Measurements from ENCODE around the gene OTUB1. TPM values are rescaled to one million over a fixed set of nuclear protein-coding genes. Genes with fewer than 3 reads are reported as not detected.
"Not testable (repeated sequence)": the region's sequence is repeated elsewhere in the genome, so short reads cannot be mapped to it uniquely, and the experiment has no call there.

Gene OTUB1
- total RNA-seq, 1 donor from 2014 or later, result 48.1 TPM

- no peak for DNase-seq (ENCODE audit: low spot score)
- intact Hi-C loops (cut with DNase I), result no loop called here
Measured at GRCh38 chr11:64037027-64037634, 50.9 kb downstream of the OTUB1 start.

DNA sequence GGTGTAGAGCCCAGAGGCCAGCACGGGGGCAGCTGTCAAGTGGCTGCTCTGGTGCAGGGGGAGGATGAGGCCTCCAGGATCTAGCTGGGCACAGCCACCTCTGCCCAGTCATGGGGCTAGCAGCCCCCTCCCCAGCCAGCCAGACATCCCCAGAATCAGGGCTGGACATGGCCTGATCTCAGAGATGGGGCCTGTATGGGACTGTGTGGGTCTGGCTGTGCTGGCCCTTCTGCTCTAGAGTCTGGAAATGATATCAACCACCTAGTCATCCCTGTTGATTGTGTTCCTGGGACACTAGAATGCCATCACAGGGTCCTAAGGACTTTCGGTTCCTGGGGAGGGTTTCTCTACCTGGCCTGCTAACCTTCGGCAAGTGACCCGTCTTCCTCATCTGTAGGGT lies 52.3 kb downstream of the OTUB1 start:
- DNase-seq (ENCODE audit: low spot score), result no peak
- intact Hi-C loops (cut with DNase I), result no loop called here

GRCh38 chr11:64039012-64039665 lies 52.9 kb downstream of the OTUB1 start:
- no peak for DNase-seq (ENCODE audit: low spot score)
- intact Hi-C loops (cut with DNase I), result no loop called here

DNA sequence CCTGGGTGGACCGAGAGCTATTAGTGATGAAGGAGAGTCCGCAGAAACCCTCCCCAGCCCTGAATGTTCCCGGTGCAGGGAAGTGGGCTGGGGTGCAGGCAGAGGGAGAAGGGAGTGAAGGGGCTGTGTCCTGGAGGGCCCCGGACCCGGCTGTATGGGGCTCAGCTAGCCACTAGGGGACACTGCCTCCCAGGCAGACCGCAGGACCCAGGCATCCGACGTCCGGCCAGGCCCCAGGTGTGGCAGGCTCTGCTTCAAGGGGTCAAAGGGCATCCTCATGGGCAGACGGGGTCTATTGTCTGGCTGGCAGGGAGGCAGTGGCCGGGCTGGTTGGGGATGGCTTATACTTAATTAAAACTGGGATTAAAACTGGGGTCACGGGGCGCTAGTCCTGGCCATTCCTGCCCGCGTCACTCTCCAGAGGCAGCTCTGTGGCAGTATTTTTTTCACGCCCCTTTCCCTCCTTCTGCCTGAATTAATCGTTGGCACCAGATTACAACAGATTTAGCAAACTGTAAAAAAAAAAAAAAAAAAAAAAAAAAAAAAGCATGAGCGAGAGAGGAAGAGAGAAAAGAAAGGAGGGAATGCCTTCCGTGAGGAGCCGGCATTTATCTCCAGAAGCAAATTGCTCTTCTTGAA lies 54.6 kb downstream of the OTUB1 start:
- intact Hi-C loops (cut with DNase I), result no loop called here
- no peak for DNase-seq (ENCODE audit: low spot score)

- intact Hi-C loops (cut with DNase I), result no loop called here
- DNase-seq (ENCODE audit: low spot score), result no peak
Measured at GRCh38 chr11:64041846-64042245, 55.6 kb downstream of the OTUB1 start.

- intact Hi-C loops (cut with DNase I), result no loop called here
Measured at GRCh38 chr11:64042301-64042700, 56.1 kb downstream of the OTUB1 start.

DNA sequence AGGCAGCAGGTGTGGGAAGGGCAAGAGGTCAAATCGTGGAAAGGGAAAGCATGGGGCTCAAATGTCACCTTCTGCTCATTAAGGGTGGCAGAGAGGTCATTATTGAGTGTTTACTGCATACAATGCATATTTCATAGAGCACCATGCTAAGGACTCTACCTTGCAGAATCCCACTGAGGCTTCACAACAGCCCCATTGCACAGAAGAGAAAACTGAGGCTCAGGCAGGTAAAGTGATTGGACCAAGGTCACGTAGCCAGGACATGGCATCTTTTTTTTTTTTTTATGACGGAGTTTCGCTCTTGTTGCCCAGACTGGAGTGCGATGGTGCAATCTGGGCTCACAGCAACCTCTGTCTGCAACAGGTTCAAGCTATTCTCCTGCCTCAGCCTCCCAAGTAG lies 57.3 kb downstream of the OTUB1 start:
- intact Hi-C loops (cut with DNase I), result no loop called here
- no peak for DNase-seq (ENCODE audit: low spot score)

More at GRCh38 chr11:64042301-64042700, 56.1 kb downstream of the OTUB1 start:
- no peak for DNase-seq (ENCODE audit: low spot score)

- DNase-seq (ENCODE audit: low spot score), result no peak
- intact Hi-C loops (cut with DNase I), result no loop called here
Measured at GRCh38 chr11:64044730-64045393, 58.6 kb downstream of the OTUB1 start.

DNA sequence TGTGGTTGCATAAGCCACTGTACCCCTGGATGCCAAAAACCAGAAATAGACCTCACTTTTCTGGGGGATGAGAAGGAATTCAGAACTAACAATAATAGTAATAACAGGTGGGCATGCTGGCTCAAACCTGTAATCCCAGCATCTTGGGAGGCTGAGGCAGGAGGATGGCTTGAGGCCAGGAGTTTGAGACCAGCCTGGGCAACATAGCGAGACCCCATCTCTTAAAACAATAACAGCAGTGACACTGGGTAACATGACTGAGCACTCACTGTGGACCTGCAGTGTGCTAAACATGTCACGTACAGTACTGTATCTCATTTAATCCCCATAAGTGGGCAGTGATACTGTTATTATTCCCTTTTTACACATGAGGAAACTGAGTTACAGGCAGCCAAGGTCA lies 59.5 kb downstream of the OTUB1 start:
- no peak for DNase-seq (ENCODE audit: low spot score)
- intact Hi-C loops (cut with DNase I), result no loop called here

DNA sequence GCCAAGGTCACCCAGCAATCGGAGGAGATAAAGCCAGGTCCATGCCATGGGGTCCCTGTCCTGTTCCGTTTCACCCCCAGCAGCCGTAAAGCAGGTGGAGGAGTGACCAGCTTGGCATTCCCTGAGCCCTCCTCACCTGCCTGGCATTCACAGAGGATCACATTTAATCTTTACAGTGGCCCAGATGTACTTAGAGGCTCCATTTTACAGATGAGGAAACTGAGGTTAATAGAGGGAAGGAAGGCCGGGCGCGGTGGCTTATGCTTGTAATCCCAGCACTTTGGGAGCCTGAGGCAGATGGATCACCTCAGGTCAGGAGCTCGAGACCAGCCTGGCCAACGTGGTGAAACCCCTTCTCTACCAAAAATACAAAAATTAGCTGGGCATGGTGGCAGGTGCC lies 61.1 kb downstream of the OTUB1 start:
- intact Hi-C loops (cut with DNase I); DNase-seq (ENCODE audit: low spot score): not testable (repeated sequence)

Other genes with a start within 250 kb of the OTUB1 start
- 14.3 TPM for gene ZFTA, start 217.7 kb upstream of the OTUB1 start, total RNA-seq
- gene SPINDOC, start 173.0 kb upstream of the OTUB1 start, total RNA-seq, result 14.0 TPM
- gene MARK2, start 147.3 kb upstream of the OTUB1 start, total RNA-seq, result 32.4 TPM
- 4.8 TPM for gene RCOR2, start 69.3 kb upstream of the OTUB1 start, total RNA-seq
- 19.2 TPM for gene NAA40, start 47.4 kb upstream of the OTUB1 start, total RNA-seq
- gene COX8A, start 11.8 kb upstream of the OTUB1 start, total RNA-seq, result 877 TPM
- gene FLRT1, start 49.5 kb downstream of the OTUB1 start, total RNA-seq, result 1.2 TPM
- gene MACROD1, start 179.7 kb downstream of the OTUB1 start, total RNA-seq, result 86.2 TPM
- gene STIP1, start 199.7 kb downstream of the OTUB1 start, total RNA-seq, result 86.0 TPM
- gene FERMT3, start 220.3 kb downstream of the OTUB1 start, total RNA-seq, result 7.8 TPM
- 49.7 TPM for gene TRPT1, start 239.7 kb downstream of the OTUB1 start, total RNA-seq
- gene NUDT22, start 239.8 kb downstream of the OTUB1 start, total RNA-seq, result 75.0 TPM
- 51.9 TPM for gene DNAJC4, start 244.1 kb downstream of the OTUB1 start, total RNA-seq
- gene VEGFB, start 248.1 kb downstream of the OTUB1 start, total RNA-seq, result 261 TPM

Data from cardiac septum (tissue), 1 donor.